ENCODE measurements around the gene CFAP99. TPM values are rescaled to one million over a fixed set of nuclear protein-coding genes. Genes with fewer than 3 reads are reported as not detected.

Gene CFAP99
- total RNA-seq, 1 donor from 2014 or later = not detected

DNA sequence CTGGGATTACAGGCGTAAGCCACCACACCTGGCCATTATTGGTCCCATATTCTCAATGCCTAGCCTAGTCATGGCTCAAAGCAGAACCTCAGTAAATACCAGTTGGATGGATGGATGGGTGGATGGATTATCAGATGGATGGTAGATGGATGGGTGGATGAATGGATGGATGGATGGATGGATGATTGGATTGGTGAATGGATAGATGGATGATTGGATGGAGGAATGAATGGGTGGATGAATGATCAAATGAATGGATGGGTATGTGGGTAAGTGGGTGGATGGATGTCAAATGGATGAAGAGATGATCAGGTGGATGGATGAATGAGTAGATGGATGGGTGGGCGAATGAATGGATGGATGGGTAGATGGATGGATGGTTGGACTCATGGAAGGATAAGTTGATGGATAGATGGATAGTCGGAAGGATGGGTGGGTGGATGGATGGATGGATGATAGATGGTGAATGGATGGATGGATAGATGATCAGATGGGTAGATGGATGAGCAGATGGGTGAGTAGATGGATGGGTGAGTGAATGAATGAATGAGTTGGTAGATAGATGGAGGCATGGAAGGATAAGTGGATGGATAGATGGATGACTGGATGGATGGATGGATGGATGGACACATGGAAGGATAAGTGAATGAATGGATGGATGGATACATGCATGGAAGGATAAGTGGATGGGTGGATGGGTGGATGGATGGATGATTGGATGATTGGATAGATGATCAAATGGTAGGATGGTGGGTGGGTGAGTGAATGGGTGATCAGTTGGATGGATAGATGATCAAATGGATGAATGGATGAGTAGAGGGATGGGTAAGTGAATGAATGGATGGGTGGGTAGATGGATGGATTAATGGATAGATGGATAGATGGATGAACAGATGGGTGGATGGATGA is 28.2 kb downstream of the CFAP99 start:
- intact Hi-C loops (cut with micrococcal nuclease) = no loop called here
- no peaks in the 10 kb centered on the region for H3K9me3 Mint-ChIP-seq
- H3K27me3 Mint-ChIP-seq = no peaks in the 10 kb centered on the region
- no peak overlapping the region for H3K27ac Mint-ChIP-seq
- no peaks in the 10 kb centered on the region for H3K36me3 Mint-ChIP-seq (ENCODE audit: low read depth)
- no peak overlapping the region for H3K4me3 Mint-ChIP-seq
- H3K4me1 Mint-ChIP-seq = no peaks in the 10 kb centered on the region
- no peak for DNase-seq

GRCh38 chr4:2448589-2448988 is 29.8 kb downstream of the CFAP99 start:
- Mint-ChIP-seq H3K27ac (no peak overlapping the region), H3K9me3 (no peaks in the 10 kb centered on the region), H3K36me3 (ENCODE audit: low read depth) (no peaks in the 10 kb centered on the region), H3K4me3 (no peak overlapping the region), H3K4me1 (no peaks in the 10 kb centered on the region), H3K27me3 (no peaks in the 10 kb centered on the region)
- intact Hi-C loops (cut with micrococcal nuclease) = no loop called here
- DNase-seq = no peak

- Mint-ChIP-seq H3K27ac (no peak overlapping the region), H3K36me3 (ENCODE audit: low read depth) (no peaks in the 10 kb centered on the region), H3K9me3 (no peaks in the 10 kb centered on the region), H3K4me3 (no peak overlapping the region), H3K27me3 (no peaks in the 10 kb centered on the region), H3K4me1 (no peaks in the 10 kb centered on the region)
- intact Hi-C loops (cut with micrococcal nuclease) = no loop called here
- DNase-seq = no peak
Measured at GRCh38 chr4:2449051-2449450, 30.3 kb downstream of the CFAP99 start.

DNA sequence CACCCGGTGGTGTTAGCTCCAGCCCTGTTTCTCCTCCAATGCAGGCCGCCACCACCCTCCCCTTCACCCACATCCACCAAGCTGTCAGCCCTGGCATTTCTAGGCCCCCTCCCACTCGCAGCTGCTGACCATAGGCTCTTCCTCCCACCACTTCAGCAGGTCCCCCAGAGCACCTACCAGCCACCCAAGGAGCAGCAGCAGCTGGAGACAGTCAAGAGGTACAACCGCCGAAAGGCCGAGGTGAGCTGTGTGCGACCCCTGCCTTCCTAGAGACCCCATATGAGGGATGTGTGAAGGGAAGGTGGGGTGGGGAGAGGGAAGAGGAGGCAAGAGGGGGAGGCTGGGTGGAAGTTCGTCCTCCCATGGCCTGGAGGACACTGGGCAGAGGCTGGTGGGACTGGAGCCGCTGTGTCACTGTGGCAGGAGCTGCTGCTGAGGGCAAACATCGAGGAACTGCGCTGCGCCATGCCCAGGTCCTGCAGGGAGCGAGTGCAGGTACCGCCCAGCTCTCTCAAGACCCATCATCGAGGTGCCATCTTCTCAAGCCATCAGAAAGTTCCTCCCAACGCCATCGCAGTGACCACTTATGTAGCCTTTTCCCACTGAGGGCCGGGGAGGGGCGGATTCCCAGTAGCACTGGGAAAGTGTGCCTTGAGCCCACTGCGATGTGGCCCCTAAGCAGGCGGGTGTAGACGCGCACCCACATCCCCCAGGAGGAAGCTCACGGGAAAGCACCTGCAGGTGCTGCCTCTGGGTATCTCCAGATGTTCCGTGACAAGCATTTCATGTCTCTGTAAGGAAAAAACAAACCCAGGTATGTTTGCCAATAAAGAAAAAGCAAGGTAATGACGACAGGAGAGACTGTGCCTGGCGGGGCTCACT is 31.0 kb downstream of the CFAP99 start:
- no peaks in the 10 kb centered on the region for H3K27me3 Mint-ChIP-seq
- H3K9me3 Mint-ChIP-seq = no peaks in the 10 kb centered on the region
- intact Hi-C loops (cut with micrococcal nuclease) = no loop called here
- H3K27ac Mint-ChIP-seq = no peak overlapping the region
- H3K36me3 Mint-ChIP-seq (ENCODE audit: low read depth) = no peaks in the 10 kb centered on the region
- no peaks in the 10 kb centered on the region for H3K4me1 Mint-ChIP-seq
- DNase-seq = no peak
- no peak overlapping the region for H3K4me3 Mint-ChIP-seq

DNA sequence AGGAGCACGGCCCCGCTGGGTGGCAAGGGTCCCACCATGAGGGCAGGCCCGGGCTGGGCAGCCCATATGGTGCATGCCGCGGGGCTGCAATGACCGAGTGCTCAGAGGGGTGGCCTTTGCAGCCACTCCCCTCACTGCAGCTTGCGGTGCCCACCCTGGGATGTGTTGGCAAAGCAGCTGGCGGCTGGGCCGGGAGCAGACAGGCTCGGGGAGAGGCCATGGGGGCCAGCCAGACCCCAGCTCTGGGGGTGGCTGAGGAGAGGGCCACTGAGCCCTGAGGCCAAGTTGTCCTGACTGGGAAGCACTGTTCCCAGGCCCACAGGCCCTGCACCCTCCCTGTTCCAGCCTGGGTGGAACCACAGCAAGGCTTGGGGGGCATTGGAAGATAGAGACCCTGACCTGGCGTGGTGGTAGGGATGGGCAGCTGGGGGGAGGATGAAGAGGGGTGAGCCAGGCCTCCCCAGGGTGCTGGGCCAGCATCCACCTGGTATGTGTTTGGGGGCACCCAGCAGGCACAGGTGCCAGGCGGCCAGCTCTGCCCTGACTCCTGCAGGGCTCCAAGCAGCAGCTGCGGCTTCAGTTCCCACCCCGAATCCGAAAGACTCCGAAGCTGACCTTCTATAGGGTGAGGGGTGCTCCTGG is 31.8 kb downstream of the CFAP99 start:
- H3K27ac Mint-ChIP-seq = no peak overlapping the region
- no peak for DNase-seq
- H3K27me3 Mint-ChIP-seq = no peaks in the 10 kb centered on the region
- no peaks in the 10 kb centered on the region for H3K9me3 Mint-ChIP-seq
- no peaks in the 10 kb centered on the region for H3K4me1 Mint-ChIP-seq
- H3K4me3 Mint-ChIP-seq = no peak overlapping the region
- H3K36me3 Mint-ChIP-seq (ENCODE audit: low read depth) = no peaks in the 10 kb centered on the region
- intact Hi-C loops (cut with micrococcal nuclease) = no loop called here

DNA sequence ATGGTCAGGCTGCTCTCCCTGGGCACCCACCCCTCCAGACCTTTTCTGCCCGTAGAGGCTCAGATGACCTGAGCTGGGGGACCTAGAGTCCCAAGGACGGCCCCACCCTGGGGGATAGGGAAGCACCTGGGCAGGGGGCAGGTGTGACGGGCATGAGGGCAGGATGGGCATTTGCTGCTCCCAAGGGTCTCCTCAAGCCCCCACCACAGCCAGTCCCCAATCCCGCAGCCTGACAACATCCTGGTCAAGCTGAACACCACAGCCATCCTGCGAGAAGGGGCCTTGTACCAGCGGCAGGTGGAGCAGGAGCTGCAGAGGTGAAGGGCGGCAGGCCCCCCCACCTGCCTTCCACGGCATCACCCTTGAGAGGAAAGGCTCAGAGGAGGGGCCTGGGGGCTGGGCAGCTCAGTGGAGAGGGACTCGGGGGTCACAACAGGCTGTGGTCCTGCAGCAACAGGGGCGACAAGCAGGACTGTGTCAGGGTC is 32.3 kb downstream of the CFAP99 start:
- Mint-ChIP-seq H3K27ac (no peak overlapping the region), H3K9me3 (no peaks in the 10 kb centered on the region), H3K36me3 (ENCODE audit: low read depth) (no peaks in the 10 kb centered on the region), H3K4me3 (no peak overlapping the region), H3K4me1 (no peaks in the 10 kb centered on the region), H3K27me3 (no peaks in the 10 kb centered on the region)
- DNase-seq = no peak
- intact Hi-C loops (cut with micrococcal nuclease) = no loop called here

DNA sequence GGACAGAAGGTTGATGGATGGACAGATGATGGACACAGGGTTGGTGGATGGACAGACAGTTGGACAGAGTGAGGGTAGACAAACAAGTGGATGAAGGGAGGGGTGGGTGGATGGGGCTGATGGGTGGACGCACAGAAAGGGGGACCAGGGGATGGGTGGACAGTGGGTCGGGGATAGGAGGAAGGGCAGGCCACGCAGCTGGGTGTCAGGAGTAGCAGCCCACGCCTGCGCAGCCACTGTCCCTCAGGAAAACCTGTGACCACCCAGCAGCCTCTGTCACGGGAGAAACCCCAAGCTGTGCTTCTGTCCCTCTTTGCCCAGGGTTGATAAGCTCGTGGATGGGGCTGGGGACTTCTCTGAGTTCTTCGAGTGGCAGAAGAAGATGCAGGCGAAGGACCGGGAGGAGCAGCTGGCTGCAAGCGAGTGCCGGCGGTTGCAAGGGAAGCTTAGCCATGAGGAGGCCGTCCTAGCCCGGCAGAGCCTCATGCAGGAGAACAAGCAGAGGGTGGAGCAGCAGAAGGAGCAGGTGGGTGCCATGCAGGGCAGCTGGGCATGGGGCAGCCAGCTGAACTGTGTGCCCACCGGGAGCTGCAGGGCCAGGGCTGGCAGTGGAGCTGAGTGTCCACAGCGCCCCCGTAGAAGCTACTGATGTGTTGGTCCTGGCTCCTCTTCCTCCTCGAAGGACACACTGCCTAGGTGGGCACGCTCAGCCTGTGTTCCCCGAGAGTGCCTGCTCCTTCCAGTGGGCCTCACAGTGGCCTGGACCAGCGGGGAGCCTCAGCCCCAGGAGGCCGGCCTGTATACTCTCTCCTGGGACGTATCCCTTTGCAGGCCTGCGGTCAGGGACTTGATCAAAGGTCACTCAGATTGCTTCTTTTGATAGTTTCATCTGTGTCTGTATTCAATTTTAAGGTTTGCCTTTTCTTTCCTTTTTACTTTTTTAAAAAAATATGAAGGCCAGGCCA is 33.3 kb downstream of the CFAP99 start:
- Mint-ChIP-seq H3K4me1 (no peaks in the 10 kb centered on the region), H3K9me3 (no peaks in the 10 kb centered on the region)
- intact Hi-C loops (cut with micrococcal nuclease) = no loop called here

GRCh38 chr4:2457481-2458295 is 38.9 kb downstream of the CFAP99 start:
- Mint-ChIP-seq H3K4me1 (peaks cover 4% of the 10 kb centered on the region), H3K27ac (no peak overlapping the region), H3K9me3 (no peaks in the 10 kb centered on the region), H3K36me3 (ENCODE audit: low read depth) (no peaks in the 10 kb centered on the region), H3K4me3 (no peak overlapping the region), H3K27me3 (peaks cover 12% of the 10 kb centered on the region)
- intact Hi-C loops (cut with micrococcal nuclease) = no loop called here
- DNase-seq = no peak

More for the DNA sequence above, 33.3 kb downstream of the CFAP99 start:
- H3K27ac Mint-ChIP-seq = no peak overlapping the region
- DNase-seq = no peak
- H3K36me3 Mint-ChIP-seq (ENCODE audit: low read depth) = no peaks in the 10 kb centered on the region
- H3K27me3 Mint-ChIP-seq = no peaks in the 10 kb centered on the region
- no peak overlapping the region for H3K4me3 Mint-ChIP-seq

GRCh38 chr4:2458546-2459491 is 40.1 kb downstream of the CFAP99 start:
- Mint-ChIP-seq H3K4me1 (peaks cover 8% of the 10 kb centered on the region), H3K27me3 (peaks cover 15% of the 10 kb centered on the region), H3K4me3 (no peak overlapping the region), H3K36me3 (ENCODE audit: low read depth) (no peaks in the 10 kb centered on the region), H3K27ac (no peak overlapping the region), H3K9me3 (no peaks in the 10 kb centered on the region)
- intact Hi-C loops (cut with micrococcal nuclease) = no loop called here
- DNase-seq = no peak

- no peaks in the 10 kb centered on the region for H3K36me3 Mint-ChIP-seq (ENCODE audit: low read depth)
- no peak overlapping the region for H3K4me3 Mint-ChIP-seq
- intact Hi-C loops (cut with micrococcal nuclease) = no loop called here
- H3K27me3 Mint-ChIP-seq = peaks cover 17% of the 10 kb centered on the region
- peaks cover 8% of the 10 kb centered on the region for H3K4me1 Mint-ChIP-seq
- H3K27ac Mint-ChIP-seq = no peak overlapping the region
- no peaks in the 10 kb centered on the region for H3K9me3 Mint-ChIP-seq
- DNase-seq = no peak
Measured at GRCh38 chr4:2459589-2460349, 41.0 kb downstream of the CFAP99 start.

All from activated CD4-positive, alpha-beta T cell treated with anti-CD3 and anti-CD28 coated beads, Interleukin-2, amount 10 ng/mL, durations not matched to agents 24 days and 14 days (primary cell).